Adrenal gland (tissue), 12 donors: ENCODE results near the gene OR51B2. TPM values are rescaled to one million over a fixed set of nuclear protein-coding genes. Genes with fewer than 3 reads are reported as not detected.
"Not testable (repeated sequence)": the region's sequence is repeated elsewhere in the genome, so short reads cannot be mapped to it uniquely, and the experiment has no call there.

Experiments used
- DNase-seq, 7 donors: peaks; one replicate each; pipeline ENCODE4 v3.0.0-alpha.2; 2019 to 2020
- H3K27ac ChIP-seq, 5 donors: fragments of 200-600 bp; sonication (generic) in 4 of 5; 1 replicate in 3 of 5; 2 replicates in 2 of 5; pipeline versions ENCODE4 v1.5.1 to v1.8.0; 2016 to 2020; ENCODE audit warnings: mild to moderate bottlenecking in 1 of 5
- H3K27me3 ChIP-seq: fragments of 200-600 bp; 2 replicates; pipeline ENCODE4 v1.8.0; 2021
- H3K36me3 ChIP-seq, 2 donors: fragments of 200-600 bp; replicated peaks in 1 of 2; 1 replicate in 1 of 2; 2 replicates in 1 of 2; pipeline versions ENCODE4 v1.5.1 to v1.8.0; 2018 to 2022
- H3K4me1 ChIP-seq, 2 donors: fragments of 200-600 bp; replicated peaks in 1 of 2; 1 replicate in 1 of 2; 2 replicates in 1 of 2; pipeline versions ENCODE4 v1.5.1 to v1.8.0; 2018 to 2021
- H3K4me3 ChIP-seq, 4 donors: fragments of 200-600 bp; sonication (generic) in 3 of 4; one replicate each; pipeline ENCODE4 v1.5.1; 2016 to 2018
- H3K9me3 ChIP-seq, 3 donors: fragments of 200-600 bp; sonication (generic) in 1 of 3; replicated peaks in 1 of 3; 1 replicate in 2 of 3; 2 replicates in 1 of 3; pipeline versions ENCODE4 v1.5.1 to v1.8.0; 2016 to 2021
- CTCF ChIP-seq, 6 experiments: fragments of 450-650 bp in 4 of 6; fragments of 200-600 bp in 2 of 6; sonication (generic) in 1 of 6; IDR thresholded peaks; 1 replicate in 5 of 6; 2 replicates in 1 of 6; pipeline versions ENCODE4 v1.5.1 to v1.8.0; 2016 to 2021; ENCODE audit warnings: antibody characterized with exemption in 6 of 6, mild to moderate bottlenecking in 2 of 6, moderate library complexity in 1 of 6
- POLR2A ChIP-seq, 2 donors: fragments of 450-650 bp; IDR thresholded peaks; one replicate each; pipeline ENCODE4 v1.6.1; 2017; ENCODE audit warnings: antibody characterized with exemption in 2 of 2, mild to moderate bottlenecking in 2 of 2, moderate library complexity in 1 of 2
- WGBS, 4 donors: extraction: QIAGEN DNeasy Blood & Tissue Kit in 2 of 4; methylation state at CpG; one replicate each; pipeline versions ENCODE4 v1.1.5 to v1.1.7; 2013 to 2017; 5-methylcytosine and 5-hydroxymethylcytosine counted together
- intact Hi-C, 2 donors: fragments of 100-400 bp; cut with DNase I; formaldehyde crosslinking; loops; one replicate each; pipeline versions ENCODE4 v1.14.1 to v1.15.0; 2022 to 2023
- polyA plus RNA-seq, 3 donors: library from polyadenylated mRNA; stranded (reverse); fragments of 200-250 nt in 2 of 3; fragments of 350-450 nt in 1 of 3; fragmentation: Illumina TruSeq in 1 of 3; extraction: RNeasy Lipid Tissue Mini Kit (QIAGEN cat#74804) in 1 of 3; gene quantifications; one replicate each; pipeline ENCODE4 v1.2.3, GENCODE V29; 2013 to 2014
- total RNA-seq, 9 donors: library from RNA; depleted of rRNA in 4 of 9; stranded (reverse); fragments of >200 nt in 4 of 9; fragments of 120-200 nt in 1 of 9; fragmentation: NEBNext Ultra II Directional in 1 of 9; extraction: Animal tissue kit (Norgen Biotek cat#: 25700) in 1 of 9; gene quantifications; one replicate each; pipeline versions ENCODE4 v1.1.0 to v1.2.4, GENCODE V29; 2013 to 2023
- donor health status: healthy with polysubstance abuse.
- donor health status: Bipolar disorder and iron deficiency.
- donor health status: DM: yes; HTN: yes; CAD: no.
- donor health status: DM: no; HTN: no; CAD: no.
- donor health status: DM: no; HTN: no; CAD: no.
- donor health status: DM: yes; HTN: yes; CAD: no.

The OR51B2 gene
- total and polyA plus RNA-seq, 12 donors: 0.33 to 1.3 TPM; not detected in 10

GRCh38 chr11:5366856-5367255 lies 42.8 kb upstream of the OR51B2 start:
- WGBS, 4 donors: 58 to 72% (median 69%) methylated on average over 1 of the region's 1 CpG
- no peak for DNase-seq
- no peak overlapping the region for H3K4me3 ChIP-seq
- no peaks in the 10 kb centered on the region for H3K27me3 ChIP-seq
- no peaks in the 10 kb centered on the region for H3K4me1 ChIP-seq
- no peaks in the 10 kb centered on the region for H3K9me3 ChIP-seq
- intact Hi-C loops: no loop called here
- TF ChIP-seq POLR2A (IDR thresholded peaks at IDR 0.05): no peak
- no peak overlapping the region for H3K27ac ChIP-seq
- H3K36me3 ChIP-seq: no peaks in the 10 kb centered on the region

- H3K27me3 ChIP-seq, H3K36me3 ChIP-seq, H3K4me1 ChIP-seq, DNase-seq, H3K9me3 ChIP-seq, intact Hi-C loops, H3K27ac ChIP-seq, H3K4me3 ChIP-seq: not testable (repeated sequence)
- 85 to 93% (median 87%) methylated on average over 6 of the region's 6 CpGs for WGBS, 4 donors
These were observed 42.3 kb upstream of the OR51B2 start for GRCh38 chr11:5366365-5366764.

GRCh38 chr11:5364214-5364613 lies 40.1 kb upstream of the OR51B2 start:
- Histone ChIP-seq H3K36me3 (no peaks in the 10 kb centered on the region), H3K4me3 (no peak overlapping the region), H3K27ac (no peak overlapping the region), H3K4me1 (no peaks in the 10 kb centered on the region), H3K27me3 (no peaks in the 10 kb centered on the region), H3K9me3 (no peaks in the 10 kb centered on the region)
- 42 to 57% (median 53%) methylated on average over 2 of the region's 2 CpGs for WGBS, 4 donors
- no peak for DNase-seq
- TF ChIP-seq CTCF (IDR thresholded peaks at IDR 0.05): no peak
- TF ChIP-seq POLR2A (IDR thresholded peaks at IDR 0.05): no peak
- intact Hi-C loops: no loop called here

GRCh38 chr11:5363679-5364078 lies 39.6 kb upstream of the OR51B2 start:
- TF ChIP-seq CTCF (IDR thresholded peaks at IDR 0.05): no peak
- no peak for TF ChIP-seq POLR2A (IDR thresholded peaks at IDR 0.05)
- Histone ChIP-seq H3K27me3 (no peaks in the 10 kb centered on the region), H3K36me3 (no peaks in the 10 kb centered on the region), H3K4me1 (no peaks in the 10 kb centered on the region), H3K27ac (no peak overlapping the region), H3K4me3 (no peak overlapping the region), H3K9me3 (no peaks in the 10 kb centered on the region)
- intact Hi-C loops: no loop called here
- 80 to 90% (median 85%) methylated on average over 1 of the region's 1 CpG for WGBS, 4 donors
- DNase-seq: no peak

- no peaks in the 10 kb centered on the region for H3K9me3 ChIP-seq
- H3K27me3 ChIP-seq: no peaks in the 10 kb centered on the region
- 60 to 78% (median 73%) methylated on average over 3 of the region's 3 CpGs for WGBS, 4 donors
- no peak for DNase-seq
- H3K4me3 ChIP-seq: no peak overlapping the region
- H3K27ac ChIP-seq: no peak overlapping the region
- no peaks in the 10 kb centered on the region for H3K36me3 ChIP-seq
- intact Hi-C loops: no loop called here
- TF ChIP-seq CTCF (IDR thresholded peaks at IDR 0.05) (no peak), POLR2A (IDR thresholded peaks at IDR 0.05) (no peak)
- H3K4me1 ChIP-seq: no peaks in the 10 kb centered on the region
These were observed 38.0 kb upstream of the OR51B2 start for GRCh38 chr11:5362017-5362625.

GRCh38 chr11:5356031-5356430 lies 31.9 kb upstream of the OR51B2 start:
- H3K27ac ChIP-seq, intact Hi-C loops: not testable (repeated sequence)

More at GRCh38 chr11:5356031-5356430, 31.9 kb upstream of the OR51B2 start:
- H3K27me3 ChIP-seq, H3K4me3 ChIP-seq, DNase-seq, H3K36me3 ChIP-seq, H3K9me3 ChIP-seq, H3K4me1 ChIP-seq: not testable (repeated sequence)
- 74 to 88% (median 84%) methylated on average over 5 of the region's 5 CpGs for WGBS, 4 donors
